GM10266 (cell line): Measurements from ENCODE around the gene TRIM39.

Experiments used
- DNase-seq: peaks from one replicate; pipeline ENCODE4 v3.0.0; 2012; ENCODE audit errors: extremely low spot score
- CTCF ChIP-seq: IDR thresholded peaks from 2 replicates; pipeline ENCODE4 v1.5.1; 2012; ENCODE audit warnings: mild to moderate bottlenecking, low read depth; ENCODE audit not compliant: control insufficient read depth, insufficient read depth; ENCODE audit errors: missing control alignments

TRIM39 gene

GRCh38 chr6:30329331-30329730 lies 2.6 kb downstream of the TRIM39 start:
- DNase-seq: no peak
- no peak for TF ChIP-seq CTCF

- no peak for DNase-seq
- no peak for TF ChIP-seq CTCF
These were observed 5.3 kb downstream of the TRIM39 start for GRCh38 chr6:30331981-30332380.

DNA sequence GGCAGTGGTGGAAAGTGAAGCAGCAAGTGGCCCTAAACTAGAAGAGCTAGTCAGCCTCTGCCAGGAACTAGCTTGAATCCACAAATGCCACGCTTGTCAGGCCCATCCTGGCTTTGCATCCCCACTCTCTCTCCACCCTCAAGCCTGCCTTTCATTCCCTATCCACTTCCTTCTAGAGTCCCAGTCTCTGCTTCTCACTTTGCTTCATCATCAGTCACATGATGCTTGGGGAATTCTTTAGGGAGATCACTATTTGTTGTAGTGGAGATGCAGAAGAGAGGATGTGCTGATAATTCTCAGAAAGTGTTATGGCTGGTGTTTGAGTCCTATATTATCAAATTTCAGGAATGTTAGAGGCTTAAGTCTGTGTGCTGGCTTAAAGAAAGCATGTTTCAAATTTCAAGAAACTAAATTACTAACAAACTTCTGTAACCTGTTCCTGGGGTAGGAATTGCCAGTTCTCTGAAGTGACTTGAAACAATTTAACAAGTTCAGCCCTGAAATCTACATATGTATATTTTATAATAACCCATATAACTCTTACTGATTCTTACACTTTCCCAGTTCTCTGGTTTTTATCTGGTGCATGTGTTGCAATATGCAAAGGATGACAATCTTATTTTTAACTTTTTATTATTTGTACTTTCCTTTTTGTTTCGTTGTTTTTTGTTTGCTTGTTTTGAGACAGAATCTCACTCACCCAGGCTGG lies 7.5 kb downstream of the TRIM39 start:
- no peak for DNase-seq
- no peak for TF ChIP-seq CTCF

DNA sequence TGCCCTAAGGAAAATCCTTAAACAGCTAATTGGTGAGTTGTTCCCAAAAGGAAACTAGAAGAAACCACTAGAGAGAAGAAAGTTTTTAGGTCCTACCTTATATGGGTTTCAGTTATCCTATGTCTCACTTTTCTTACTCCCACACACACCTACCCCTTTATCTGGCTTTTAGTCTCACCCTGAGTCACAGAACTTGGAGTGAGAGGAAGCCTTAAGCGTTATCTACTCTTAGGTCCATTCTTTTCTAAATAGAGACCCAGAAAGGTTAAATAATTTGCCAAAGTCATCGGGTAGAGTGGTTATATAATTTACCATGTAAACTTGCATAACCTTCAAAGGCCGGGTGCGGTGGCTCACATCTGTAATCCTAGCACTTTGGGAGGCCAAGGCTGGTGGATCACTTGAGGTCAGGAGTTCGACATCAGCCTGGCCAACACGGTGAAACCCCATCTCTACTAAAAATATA lies 13.9 kb downstream of the TRIM39 start:
- DNase-seq: no peak
- TF ChIP-seq CTCF: no peak

DNA sequence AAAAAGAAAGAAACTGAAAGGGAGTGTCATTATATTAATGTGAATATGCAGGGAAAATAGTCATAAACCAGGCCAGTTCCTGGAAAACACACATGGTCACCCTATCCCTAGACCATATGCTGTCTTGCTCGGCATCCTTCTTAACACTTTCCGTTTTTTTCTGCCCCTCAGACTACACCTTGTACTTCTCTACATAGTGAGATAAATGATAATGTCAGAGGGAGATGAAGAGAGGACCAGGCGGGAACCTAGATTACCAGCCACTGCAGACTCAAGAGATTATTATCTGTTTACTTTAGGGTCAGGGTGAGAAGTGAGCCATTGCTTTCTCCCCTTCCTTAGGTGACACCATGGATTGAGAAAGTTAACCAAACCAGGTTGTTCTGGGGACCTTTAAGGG lies 14.5 kb downstream of the TRIM39 start:
- no peak for DNase-seq
- TF ChIP-seq CTCF: no peak

- no peak for DNase-seq
- no peak for TF ChIP-seq CTCF
These were observed 15.0 kb downstream of the TRIM39 start for GRCh38 chr6:30341728-30342127.

DNA sequence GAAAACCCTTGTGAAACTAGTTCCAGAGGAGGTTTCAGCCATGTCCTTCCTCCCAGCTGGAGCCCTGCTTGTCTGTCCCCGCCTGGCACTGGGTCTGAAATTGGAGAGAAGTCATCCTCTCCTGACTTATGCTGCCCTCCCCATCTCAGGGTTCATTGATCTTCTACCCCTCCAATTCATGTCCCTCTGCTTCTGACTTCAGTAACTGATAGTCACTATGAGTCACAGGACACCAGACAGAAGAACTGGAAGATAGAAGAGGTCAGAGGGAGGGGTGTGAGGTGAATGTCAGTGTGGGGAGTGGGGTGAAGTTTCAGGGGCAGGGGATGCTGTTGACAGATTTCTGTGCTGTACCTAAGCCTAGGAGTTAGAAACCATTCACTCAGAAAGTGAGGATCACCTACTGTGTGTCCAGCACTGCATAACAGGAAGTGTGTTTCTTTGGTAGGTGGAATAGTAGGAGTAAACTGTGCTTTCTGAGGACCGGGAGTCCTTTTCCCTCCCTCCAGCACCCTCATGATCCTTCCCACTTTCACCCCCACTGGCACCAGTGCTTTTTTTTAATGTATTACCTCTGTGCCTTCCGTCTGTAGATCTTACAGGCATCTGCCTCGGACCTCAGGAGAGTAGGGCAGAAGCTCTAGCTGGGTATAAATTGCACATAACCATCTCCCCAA lies 17.6 kb downstream of the TRIM39 start:
- no peak for TF ChIP-seq CTCF
- DNase-seq: no peak
